NB4 (cell line): ENCODE measurements around the gene CSF1R.

Source experiments
- CTCF ChIP-seq: IDR thresholded peaks from one replicate; pipeline ENCODE4 v1.5.1; 2012; ENCODE audit warnings: low read depth, low read length
- MAX ChIP-seq: IDR thresholded peaks from 2 replicates; pipeline ENCODE4 v1.6.1; 2011; ENCODE audit warnings: low read depth, low read length
- MYC ChIP-seq: IDR thresholded peaks from 2 replicates; pipeline ENCODE4 v1.6.1; 2011; ENCODE audit warnings: low read depth, low read length
- POLR2A ChIP-seq: IDR thresholded peaks from 2 replicates; pipeline ENCODE4 v1.6.1; 2011; ENCODE audit warnings: mild to moderate bottlenecking; ENCODE audit not compliant: insufficient read length; ENCODE audit errors: extremely low read depth

DNA sequence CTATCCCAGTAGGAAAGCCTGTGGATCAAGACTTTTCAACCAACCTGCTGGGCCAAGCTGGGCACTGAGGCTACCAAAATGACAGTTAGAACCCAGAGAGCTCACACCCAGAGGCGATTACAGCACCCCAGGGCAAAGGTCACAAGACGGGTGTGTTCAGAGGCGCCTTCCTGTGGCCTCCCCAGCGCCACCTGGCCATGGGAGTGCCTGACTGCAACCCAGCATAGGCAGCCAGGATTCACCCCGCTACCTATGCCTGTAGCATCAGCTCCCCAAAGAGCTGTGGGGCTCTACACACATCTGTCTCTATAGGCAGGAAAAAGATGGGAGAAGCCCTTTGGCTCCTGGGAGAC is 35.8 kb upstream of the CSF1R start:
- peak; percentile 60 for TF ChIP-seq CTCF
- no peak for TF ChIP-seq POLR2A
- no peak for TF ChIP-seq MYC
- no peak for TF ChIP-seq MAX
